Cardiac septum (tissue), 1 donor: ENCODE results near the gene MAPK14. TPM values are rescaled to one million over a fixed set of nuclear protein-coding genes. Genes with fewer than 3 reads are reported as not detected.

ENCODE experiments used
- DNase-seq: peaks from one replicate; pipeline ENCODE4 v3.0.0-alpha.2; 2020; ENCODE audit warnings: low spot score
- intact Hi-C: fragments of 100-400 bp; cut with DNase I; formaldehyde crosslinking; loops from one replicate; pipeline ENCODE4 v1.14.0; 2022
- total RNA-seq: library from RNA; stranded (reverse); fragmentation: NEBNext Ultra II Directional; extraction: Animal tissue kit (Norgen Biotek cat#: 25700); gene quantifications from one replicate; pipeline ENCODE4 v1.2.1, GENCODE V29; 2021
- donor health status: DM: no; HTN: no; CAD: no.

Gene MAPK14
- total RNA-seq, 1 donor from 2014 or later: 25.6 TPM

DNA sequence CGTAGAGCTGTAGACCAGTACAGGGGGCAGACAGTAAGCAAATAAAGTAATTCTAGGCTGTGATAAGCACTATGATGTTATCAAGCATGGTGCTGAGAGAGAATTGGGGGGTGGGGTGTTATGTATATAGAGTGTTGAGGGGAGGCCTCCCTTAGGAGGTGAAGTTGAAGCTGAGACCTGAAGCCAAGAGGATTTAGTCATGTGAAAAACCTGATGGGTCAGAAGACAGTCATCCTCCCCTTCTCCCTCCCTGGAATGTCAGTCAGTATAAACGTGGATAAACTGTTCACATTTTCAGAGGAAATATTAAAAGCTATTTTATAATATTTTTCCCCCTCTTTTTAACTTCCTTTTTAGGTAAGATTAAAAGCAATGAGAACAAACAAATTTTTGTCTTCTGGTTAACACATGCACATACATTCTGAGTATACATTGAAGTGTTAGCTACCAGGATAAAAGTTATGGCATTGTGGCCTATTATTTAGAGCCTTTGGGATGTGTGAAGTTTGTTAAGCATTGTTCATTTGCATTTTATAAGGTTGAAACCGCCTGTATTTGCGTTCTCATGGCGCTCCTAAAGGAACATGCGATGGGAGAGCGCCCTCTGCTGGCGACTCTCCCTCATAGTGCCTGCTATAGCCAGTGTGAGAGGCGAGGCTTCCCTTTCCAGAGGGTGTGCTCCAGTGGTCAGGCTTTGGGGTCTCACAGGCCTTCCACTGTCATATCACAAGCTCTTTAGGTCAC, 67.3 kb downstream of the MAPK14 start:
- intact Hi-C loops: loop anchor here (1.0 kb wide), 1 partner anchor 68 kb away; the partner anchor contains the start of gene MAPK14
- DNase-seq: peak; percentile 86

DNA sequence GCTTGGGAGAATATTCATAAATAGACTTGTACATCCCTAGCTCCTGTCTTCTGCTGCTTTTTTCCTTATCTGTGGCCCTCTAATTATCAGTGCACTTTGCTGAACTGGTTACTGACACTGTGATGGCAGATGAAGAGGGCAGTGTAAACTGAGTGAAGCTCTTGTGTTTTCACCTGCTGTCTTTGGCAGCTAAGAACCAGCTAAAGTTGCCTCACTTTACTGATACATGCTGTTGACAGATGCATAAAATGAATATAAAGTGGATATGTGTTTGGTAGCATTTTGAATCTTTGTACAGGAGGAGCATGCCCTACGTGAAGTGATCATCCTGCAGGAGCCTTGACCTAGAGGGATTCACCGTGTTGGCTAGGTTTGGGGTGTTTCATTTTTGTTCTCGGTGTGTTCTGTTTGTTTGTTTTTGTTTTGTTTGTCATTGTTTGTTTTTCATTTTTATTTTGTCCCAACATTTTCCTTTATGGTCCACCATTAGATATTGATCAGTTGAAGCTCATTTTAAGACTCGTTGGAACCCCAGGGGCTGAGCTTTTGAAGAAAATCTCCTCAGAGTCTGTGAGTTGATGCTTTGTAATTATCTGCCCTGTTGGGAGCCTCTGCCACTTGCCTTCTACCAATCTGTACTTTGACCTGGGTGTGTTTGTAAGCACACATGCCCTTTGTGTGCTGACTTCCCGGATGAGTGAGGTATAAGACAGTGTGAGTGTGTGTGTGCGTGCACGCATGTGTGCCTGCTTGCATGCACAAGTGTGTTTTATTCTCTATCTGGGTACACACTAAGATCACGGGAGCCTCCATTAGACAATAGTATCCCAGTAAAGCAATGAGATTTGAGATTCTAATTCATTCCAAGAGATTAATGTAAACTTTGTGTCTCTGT, 68.1 kb downstream of the MAPK14 start:
- intact Hi-C loops: loop anchor here (1.0 kb wide), 1 partner anchor 68 kb away; the partner anchor contains the start of gene MAPK14
- DNase-seq: no peak

DNA sequence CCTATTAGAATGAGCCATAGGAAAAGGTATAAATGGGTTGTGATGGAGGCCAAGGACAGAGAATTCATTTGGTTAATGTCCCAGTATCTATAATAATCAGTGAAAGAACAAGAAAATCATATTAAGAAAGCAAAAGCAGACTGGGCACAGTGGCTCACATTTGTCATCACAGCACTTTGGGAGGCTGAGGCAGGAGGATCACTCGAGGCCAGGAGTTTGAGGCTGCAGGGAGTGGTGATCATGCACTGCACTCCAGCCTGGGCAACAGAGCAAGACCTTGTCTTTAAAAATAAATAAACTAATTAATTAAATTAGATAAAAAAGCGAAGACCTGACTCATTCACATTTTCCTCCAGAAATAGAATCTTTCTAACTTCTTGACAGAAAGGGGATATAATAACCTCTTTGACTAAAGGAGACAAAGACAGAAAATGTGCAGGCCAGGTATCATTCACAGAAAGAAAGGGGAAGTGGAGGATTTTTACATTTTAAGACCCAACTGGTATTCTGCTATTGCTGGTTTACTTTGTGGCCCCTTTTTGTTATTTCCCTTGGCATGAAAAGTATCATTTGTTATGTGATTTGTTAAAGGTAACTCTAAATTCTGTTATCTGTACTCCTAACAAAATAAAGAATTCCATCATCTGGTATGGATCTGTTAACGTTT, 70.8 kb downstream of the MAPK14 start:
- intact Hi-C loops: no loop called here

GRCh38 chr6:36098920-36099647, 71.5 kb downstream of the MAPK14 start:
- DNase-seq: no peak
- intact Hi-C loops: no loop called here

More for the DNA sequence above, 70.8 kb downstream of the MAPK14 start:
- DNase-seq: no peak

DNA sequence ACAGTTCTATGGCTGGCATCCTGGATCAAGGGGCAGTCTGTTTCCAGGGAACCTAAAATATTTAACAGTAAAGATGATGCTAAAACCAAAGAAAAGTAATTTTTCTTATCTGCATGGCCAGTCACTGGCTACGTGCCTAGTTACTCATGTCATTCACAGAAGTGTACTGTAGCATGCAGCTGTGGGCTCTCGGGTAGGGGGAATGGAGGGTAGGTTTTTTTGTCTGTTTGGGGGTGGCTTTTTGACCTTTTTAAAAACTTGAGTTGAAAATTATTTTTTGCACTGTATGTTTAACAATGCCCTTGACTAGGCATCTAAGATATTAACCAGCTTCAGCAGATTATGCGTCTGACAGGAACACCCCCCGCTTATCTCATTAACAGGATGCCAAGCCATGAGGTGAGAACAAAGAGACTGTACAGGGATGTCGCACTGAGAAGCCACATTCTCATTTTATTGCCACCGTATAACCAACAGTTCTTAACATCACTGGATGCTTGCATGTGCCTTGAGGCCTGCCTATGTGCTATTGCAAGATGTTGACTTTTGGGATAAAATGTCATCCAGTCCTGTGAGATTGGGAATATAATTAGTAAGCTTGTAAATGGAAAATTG, 72.4 kb downstream of the MAPK14 start:
- DNase-seq: no peak
- intact Hi-C loops: no loop called here

GRCh38 chr6:36101691-36102090, 74.1 kb downstream of the MAPK14 start:
- DNase-seq: no peak
- intact Hi-C loops: no loop called here

DNA sequence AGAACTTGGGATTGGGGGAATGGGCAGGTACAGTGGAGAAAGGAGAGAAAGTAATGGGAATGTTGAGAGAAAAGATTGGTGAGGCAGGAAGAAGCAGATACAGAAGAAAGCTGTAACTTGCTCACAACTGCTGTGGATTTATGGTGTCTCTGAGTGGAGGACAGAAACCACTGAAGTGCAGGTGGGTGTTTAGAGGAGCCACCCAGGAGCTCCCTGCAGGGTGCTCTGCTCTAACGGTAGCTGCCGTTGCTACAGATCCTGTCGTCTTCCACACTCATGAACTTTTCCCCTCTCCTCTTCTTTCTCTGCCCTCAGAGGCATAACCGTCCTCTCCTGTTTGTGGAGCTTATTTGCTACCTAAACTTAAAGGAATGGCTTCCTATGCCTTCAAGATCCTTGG, 75.2 kb downstream of the MAPK14 start:
- intact Hi-C loops: no loop called here

DNA sequence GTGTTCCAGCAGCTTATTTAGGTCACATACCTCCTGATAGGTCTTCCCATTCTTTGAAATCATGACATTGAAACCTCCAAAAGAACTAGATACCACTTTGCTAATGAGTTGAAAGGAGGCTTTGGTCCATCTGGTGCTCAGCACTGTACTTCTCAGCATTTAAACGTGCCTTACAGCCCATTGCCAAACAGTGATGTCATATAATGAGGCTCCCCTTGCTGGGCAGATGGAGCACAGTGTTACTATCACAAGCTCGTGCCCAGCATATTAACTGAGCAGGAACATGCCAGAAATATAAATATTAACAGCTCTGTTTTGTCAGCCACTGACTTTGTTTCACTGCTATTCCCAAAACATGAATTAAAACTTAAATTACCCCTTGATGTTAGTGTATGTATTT, 77.2 kb downstream of the MAPK14 start:
- intact Hi-C loops: no loop called here
- DNase-seq: no peak

More for the DNA sequence above, 75.2 kb downstream of the MAPK14 start:
- no peak for DNase-seq

DNA sequence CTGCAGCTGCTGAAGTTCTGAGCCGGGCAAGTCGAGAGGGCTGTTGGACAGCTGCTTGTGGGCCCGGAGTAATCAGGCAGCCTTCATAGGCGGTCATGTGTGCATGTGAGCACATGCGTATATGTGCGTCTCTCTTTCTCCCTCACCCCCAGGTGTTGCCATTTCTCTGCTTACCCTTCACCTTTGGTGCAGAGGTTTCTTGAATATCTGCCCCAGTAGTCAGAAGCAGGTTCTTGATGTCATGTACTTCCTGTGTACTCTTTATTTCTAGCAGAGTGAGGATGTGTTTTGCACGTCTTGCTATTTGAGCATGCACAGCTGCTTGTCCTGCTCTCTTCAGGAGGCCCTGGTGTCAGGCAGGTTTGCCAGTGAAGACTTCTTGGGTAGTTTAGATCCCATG, 81.5 kb downstream of the MAPK14 start:
- no peak for DNase-seq
- intact Hi-C loops: no loop called here

DNA sequence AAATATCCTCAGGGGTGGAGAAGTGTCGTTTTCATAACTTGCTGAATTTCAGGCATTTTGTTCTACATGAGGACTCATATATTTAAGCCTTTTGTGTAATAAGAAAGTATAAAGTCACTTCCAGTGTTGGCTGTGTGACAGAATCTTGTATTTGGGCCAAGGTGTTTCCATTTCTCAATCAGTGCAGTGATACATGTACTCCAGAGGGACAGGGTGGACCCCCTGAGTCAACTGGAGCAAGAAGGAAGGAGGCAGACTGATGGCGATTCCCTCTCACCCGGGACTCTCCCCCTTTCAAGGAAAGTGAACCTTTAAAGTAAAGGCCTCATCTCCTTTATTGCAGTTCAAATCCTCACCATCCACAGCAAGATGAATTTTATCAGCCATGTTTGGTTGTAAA, 82.4 kb downstream of the MAPK14 start:
- intact Hi-C loops: no loop called here
- no peak for DNase-seq

DNA sequence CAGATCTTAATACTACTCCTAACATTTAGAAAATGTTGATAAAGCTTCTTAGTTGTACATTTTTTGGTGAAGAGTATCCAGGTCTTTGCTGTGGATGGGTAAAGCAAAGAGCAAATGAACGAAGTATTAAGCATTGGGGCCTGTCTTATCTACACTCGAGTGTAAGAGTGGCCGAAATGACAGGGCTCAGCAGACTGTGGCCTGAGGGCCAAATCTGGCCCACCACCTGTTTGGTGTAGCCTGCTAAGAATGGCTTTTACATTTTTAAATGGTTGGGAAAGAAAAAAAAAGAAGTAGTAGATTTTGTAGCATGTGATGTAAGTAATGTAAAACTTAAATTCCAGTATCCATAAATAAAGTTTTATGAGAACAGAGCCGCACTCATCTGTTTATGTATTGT, 83.3 kb downstream of the MAPK14 start:
- no peak for DNase-seq
- intact Hi-C loops: no loop called here

DNA sequence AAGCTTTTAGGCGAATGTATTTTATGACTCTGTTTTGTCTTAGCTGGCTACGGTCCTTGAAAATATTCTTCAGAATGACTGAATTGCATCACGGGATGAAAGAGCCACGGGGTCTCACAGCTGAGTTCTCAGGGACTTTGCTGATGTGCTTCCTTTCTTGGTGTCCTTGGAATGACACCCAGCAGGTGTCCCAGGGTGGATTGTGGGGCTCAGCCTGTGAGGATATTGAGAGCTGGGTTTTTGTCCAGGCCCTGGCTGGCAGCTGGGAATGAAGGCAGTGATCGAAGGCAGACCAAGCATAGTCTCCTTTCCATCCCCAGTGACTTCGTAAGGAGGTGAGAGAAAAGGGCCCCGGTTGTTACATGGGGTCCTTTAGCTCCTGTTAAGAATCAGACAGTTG, 83.9 kb downstream of the MAPK14 start:
- intact Hi-C loops: no loop called here
- DNase-seq: no peak

DNA sequence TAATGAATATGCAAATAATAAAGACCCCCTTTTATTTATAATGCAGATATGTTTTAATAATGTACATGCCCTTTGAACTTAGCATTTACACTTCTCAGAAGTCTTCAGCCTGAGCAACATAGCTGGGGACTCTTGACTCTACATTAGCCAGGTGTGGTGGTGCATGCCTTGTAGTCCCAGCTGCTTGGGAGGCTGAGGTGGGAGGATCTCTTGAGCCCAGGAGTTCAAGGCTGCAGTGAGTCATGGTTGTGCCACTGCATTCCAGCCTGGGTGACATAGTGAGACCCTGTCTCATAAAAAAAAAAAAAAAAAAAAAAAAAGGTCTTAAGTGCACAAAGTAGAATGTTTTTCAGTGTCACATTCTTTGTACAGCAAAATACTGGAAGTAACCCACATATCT, 85.4 kb downstream of the MAPK14 start:
- intact Hi-C loops: no loop called here
- DNase-seq: no peak

DNA sequence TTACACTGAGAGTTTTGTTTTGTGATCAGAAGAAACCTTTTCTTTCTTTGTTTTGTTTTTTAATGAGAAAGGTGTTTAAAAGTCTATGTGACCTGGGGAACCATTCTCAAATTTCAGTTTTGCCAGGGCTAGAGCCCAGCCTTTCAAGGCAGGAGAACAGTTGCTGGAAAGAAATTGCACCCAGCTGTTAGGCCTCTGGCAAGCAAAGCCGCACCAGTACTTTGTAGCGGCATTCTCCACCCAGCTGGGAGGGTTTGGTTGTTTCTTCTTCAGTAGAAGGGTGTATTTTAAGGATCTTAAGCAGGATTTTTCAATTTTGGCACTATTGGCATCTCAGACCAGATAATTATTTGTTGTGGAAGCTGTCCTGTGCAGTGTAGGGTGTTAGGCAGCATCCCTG, 86.1 kb downstream of the MAPK14 start:
- intact Hi-C loops: no loop called here
- DNase-seq: no peak

DNA sequence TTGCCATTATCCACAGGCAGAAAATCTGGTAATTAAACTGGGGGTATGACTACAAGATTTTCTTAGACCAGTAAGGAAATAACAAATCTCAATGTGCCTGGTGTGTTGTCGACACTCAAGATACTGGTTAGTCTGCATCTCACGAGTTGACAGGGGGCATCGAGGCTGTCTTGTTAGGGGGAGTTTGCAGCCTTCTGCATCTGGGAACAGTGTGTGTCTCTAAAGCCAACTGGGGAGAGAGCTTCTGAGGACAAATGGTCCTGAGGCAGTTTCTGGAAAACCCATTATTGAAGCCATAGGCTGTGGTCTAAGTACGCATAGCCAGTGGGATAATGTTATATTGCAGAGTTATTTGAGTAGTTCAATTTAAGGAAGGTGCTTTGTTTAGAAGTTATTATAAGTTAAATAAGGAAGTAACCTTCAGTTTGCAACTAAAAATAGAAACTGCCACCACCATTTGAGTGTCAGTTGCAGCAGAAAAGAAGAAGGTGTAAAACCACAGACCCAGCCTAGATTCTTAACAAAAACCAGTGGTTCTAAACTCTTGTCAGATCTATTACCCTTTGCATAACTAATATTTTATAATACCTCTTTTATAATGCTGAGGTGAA, 87.3 kb downstream of the MAPK14 start:
- intact Hi-C loops: no loop called here
- no peak for DNase-seq

GRCh38 chr6:36115412-36115811, 87.8 kb downstream of the MAPK14 start:
- intact Hi-C loops: no loop called here
- no peak for DNase-seq

- intact Hi-C loops: no loop called here
- DNase-seq: no peak
Measured at GRCh38 chr6:36116066-36116864, 88.7 kb downstream of the MAPK14 start.

DNA sequence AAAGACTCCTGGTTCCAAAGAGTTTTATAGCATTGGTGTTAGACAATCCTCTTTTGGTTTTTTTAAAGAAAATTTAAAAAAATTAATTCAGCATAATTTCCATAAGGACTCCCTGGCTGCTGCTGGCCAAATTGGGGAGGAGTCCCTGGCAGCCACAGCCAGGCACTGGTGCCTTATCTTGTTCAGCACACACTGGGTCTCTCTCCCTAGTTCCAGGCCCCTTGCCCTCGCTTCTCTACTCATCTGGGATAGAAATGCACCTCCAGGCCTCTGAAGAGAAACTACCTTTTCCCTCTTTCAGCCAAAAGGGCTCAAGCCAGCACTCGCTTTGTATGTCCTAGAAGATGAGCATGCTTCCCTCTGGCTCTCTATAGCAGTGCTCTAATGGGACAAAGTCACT, 89.3 kb downstream of the MAPK14 start:
- intact Hi-C loops: no loop called here

More for the DNA sequence above, 89.3 kb downstream of the MAPK14 start:
- no peak for DNase-seq
